Fibroblast of lung (primary cell): Measurements from ENCODE around the gene CHST8. TPM values are rescaled to one million over a fixed set of nuclear protein-coding genes. Genes with fewer than 3 reads are reported as not detected.

Source experiments
- DNase-seq, 2 donors: peaks; one replicate each; pipeline versions ENCODE4 v3.0.0 to v3.0.0-alpha.2; 2010; ENCODE audit warnings: low read depth in 2 of 2
- H2AFZ ChIP-seq: 2 replicates; pipeline ENCODE4 v1.5.1; 2012; ENCODE audit warnings: low read length, control low read depth, inconsistent platforms
- H3K27ac ChIP-seq: 2 replicates; pipeline ENCODE4 v1.5.1; 2011; ENCODE audit warnings: low read length, control low read depth; ENCODE audit not compliant: insufficient read depth
- H3K27me3 ChIP-seq: 2 replicates; pipeline ENCODE4 v1.5.1; 2011; ENCODE audit warnings: mild to moderate bottlenecking, low read length; ENCODE audit not compliant: control insufficient read depth, insufficient read depth
- H3K36me3 ChIP-seq: 2 replicates; pipeline ENCODE4 v1.5.1; 2011; ENCODE audit warnings: low read length; ENCODE audit not compliant: control insufficient read depth, insufficient read depth
- H3K4me1 ChIP-seq: 2 replicates; pipeline ENCODE4 v1.5.1; 2011; ENCODE audit warnings: low read length; ENCODE audit not compliant: control insufficient read depth, insufficient read depth; ENCODE audit errors: extremely low read depth
- H3K4me2 ChIP-seq: 2 replicates; pipeline ENCODE4 v1.5.1; 2011; ENCODE audit warnings: low read length, control low read depth; ENCODE audit not compliant: insufficient read depth; ENCODE audit errors: extremely low read depth
- H3K4me3 ChIP-seq, 4 experiments: fragments of 200-600 bp in 1 of 4; sonication (generic) in 1 of 4; replicated peaks in 1 of 4; 2 replicates each; pipeline ENCODE4 v1.5.1; 2011 to 2016; ENCODE audit warnings: low read length in 4 of 4, low read depth in 3 of 4, mild to moderate bottlenecking in 3 of 4, control low read depth in 2 of 4, inconsistent platforms in 1 of 4, mixed read lengths in 1 of 4; ENCODE audit not compliant: insufficient read depth in 1 of 4; ENCODE audit errors: control extremely low read depth in 1 of 4
- H3K79me2 ChIP-seq: 2 replicates; pipeline ENCODE4 v1.5.1; 2012; ENCODE audit warnings: mild to moderate bottlenecking, low read length, inconsistent platforms; ENCODE audit not compliant: control insufficient read depth, insufficient read depth
- H3K9ac ChIP-seq: 2 replicates; pipeline ENCODE4 v1.5.1; 2011; ENCODE audit warnings: mild to moderate bottlenecking, low read length, control low read depth; ENCODE audit not compliant: insufficient read depth
- H3K9me3 ChIP-seq: 2 replicates; pipeline ENCODE4 v1.5.1; 2012; ENCODE audit warnings: low read depth, low read length; ENCODE audit not compliant: control insufficient read depth, insufficient read depth
- H4K20me1 ChIP-seq: 2 replicates; pipeline ENCODE4 v1.5.1; 2011; ENCODE audit warnings: low read length; ENCODE audit not compliant: control insufficient read depth, insufficient read depth; ENCODE audit errors: extremely low read depth
- EZH2 ChIP-seq: IDR thresholded peaks from 2 replicates; pipeline ENCODE4 v1.5.1; 2012; ENCODE audit warnings: low read length, control low read depth, mild to moderate bottlenecking; ENCODE audit errors: missing control alignments
- polyA plus RNA-seq, 2 donors: library from polyadenylated mRNA; depleted of rRNA in 1 of 2; stranded (reverse) in 1 of 2; unstranded in 1 of 2; fragments of >200 nt; gene quantifications; 2 replicates each; pipeline ENCODE4 v1.2.1, GENCODE V29; 2011 to 2012; ENCODE audit warnings: missing spikeins in 1 of 2
- total RNA-seq: library from RNA; depleted of rRNA; stranded (reverse); fragments of >200 nt; gene quantifications from 2 replicates; pipeline ENCODE4 v1.2.1, GENCODE V29; 2014
- TF ChIP-seq, protein P1 (sequence below), 2 donors: IDR thresholded peaks in 1 of 2; conservative IDR thresholded peaks in 1 of 2; 1 replicate in 1 of 2; 2 replicates in 1 of 2; pipeline ENCODE4 v1.5.1; 2011 to 2012; ENCODE audit warnings: low read length in 2 of 2, control low read depth in 1 of 2, inconsistent platforms in 1 of 2, low read depth in 1 of 2, mild to moderate bottlenecking in 1 of 2

CHST8 gene
- total and polyA plus RNA-seq, 2 donors (not counting 1 experiment from before 2014, with no cell fraction given): not detected

DNA sequence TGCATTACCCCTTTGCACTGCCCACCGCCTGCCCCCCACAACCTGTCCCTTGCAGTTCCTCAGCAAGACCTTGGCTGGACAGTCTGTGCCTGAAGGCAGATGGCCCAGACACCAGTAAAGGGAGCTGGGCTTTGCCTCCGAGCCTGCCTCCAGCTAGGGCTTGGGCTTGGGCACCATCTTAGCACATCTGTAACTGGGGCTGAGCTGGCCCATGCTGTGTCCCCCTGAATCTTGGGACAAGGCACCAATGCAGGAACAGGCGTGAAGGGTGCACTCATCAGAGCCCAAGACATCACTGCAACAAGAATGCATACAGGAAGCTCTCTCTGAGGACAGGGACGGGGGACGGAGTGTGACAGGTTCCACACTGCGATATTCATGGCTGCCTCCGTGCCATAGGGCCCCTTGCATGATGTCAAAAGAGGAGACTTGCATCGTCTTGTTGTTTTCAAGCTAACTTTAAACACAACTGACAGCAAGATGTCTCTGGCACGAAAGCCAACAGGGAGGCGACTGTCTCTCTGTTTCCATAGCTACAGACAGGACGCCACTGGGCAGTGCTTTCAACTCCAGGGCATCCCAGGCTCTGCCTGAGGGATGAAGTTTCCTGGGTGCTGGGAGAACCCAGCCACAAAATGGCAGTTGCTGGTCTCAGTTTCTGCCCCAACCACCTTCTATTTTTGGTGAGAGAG, 8.7 kb upstream of the CHST8 start:
- Histone ChIP-seq H3K4me1 (no peaks in the 10 kb centered on the region), H3K36me3 (no peaks in the 10 kb centered on the region), H4K20me1 (no peaks in the 10 kb centered on the region), H3K4me2 (no peak overlapping the region), H3K9me3 (no peaks in the 10 kb centered on the region), H3K27ac (no peak overlapping the region), H3K27me3 (no peaks in the 10 kb centered on the region), H3K9ac (no peak overlapping the region), H3K4me3 (no peak overlapping the region), H2AFZ (no peak overlapping the region), H3K79me2 (no peaks in the 10 kb centered on the region)
- no peak for DNase-seq
- TF ChIP-seq, protein P1, sequence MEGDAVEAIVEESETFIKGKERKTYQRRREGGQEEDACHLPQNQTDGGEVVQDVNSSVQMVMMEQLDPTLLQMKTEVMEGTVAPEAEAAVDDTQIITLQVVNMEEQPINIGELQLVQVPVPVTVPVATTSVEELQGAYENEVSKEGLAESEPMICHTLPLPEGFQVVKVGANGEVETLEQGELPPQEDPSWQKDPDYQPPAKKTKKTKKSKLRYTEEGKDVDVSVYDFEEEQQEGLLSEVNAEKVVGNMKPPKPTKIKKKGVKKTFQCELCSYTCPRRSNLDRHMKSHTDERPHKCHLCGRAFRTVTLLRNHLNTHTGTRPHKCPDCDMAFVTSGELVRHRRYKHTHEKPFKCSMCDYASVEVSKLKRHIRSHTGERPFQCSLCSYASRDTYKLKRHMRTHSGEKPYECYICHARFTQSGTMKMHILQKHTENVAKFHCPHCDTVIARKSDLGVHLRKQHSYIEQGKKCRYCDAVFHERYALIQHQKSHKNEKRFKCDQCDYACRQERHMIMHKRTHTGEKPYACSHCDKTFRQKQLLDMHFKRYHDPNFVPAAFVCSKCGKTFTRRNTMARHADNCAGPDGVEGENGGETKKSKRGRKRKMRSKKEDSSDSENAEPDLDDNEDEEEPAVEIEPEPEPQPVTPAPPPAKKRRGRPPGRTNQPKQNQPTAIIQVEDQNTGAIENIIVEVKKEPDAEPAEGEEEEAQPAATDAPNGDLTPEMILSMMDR (conservative IDR thresholded peaks at IDR 0.05 in 1 of 2, IDR thresholded peaks at IDR 0.05 in 1 of 2; ENCODE audit: low read depth in 1 of 2, low read length in 2 of 2): no peak
- TF ChIP-seq EZH2: no peak

DNA sequence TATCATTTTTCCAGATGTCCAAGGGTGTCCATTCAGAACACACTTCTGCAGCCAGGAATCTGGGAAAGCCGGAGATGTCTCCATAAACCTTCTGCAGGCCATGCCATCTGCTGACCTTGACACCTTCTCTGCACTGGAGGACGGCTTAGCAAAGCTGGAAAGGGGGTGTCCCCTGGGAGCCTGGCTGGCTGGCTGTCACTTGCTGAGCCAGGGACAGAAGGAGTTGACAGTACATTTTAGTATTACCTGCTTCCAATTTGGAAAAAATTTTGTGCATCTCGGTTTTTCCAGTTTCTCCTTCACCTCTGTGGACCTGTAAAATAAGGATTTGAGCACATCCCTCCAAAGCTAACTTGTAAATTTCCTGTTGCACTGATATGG, 8.1 kb upstream of the CHST8 start:
- Histone ChIP-seq H3K36me3 (no peaks in the 10 kb centered on the region), H3K79me2 (no peaks in the 10 kb centered on the region), H2AFZ (no peak overlapping the region), H3K27me3 (no peaks in the 10 kb centered on the region), H3K27ac (no peak overlapping the region), H3K9me3 (no peaks in the 10 kb centered on the region), H4K20me1 (no peaks in the 10 kb centered on the region), H3K9ac (no peak overlapping the region), H3K4me2 (no peak overlapping the region), H3K4me1 (no peaks in the 10 kb centered on the region), H3K4me3 (no peak overlapping the region)
- no peak for DNase-seq
- TF ChIP-seq EZH2: no peak
- TF ChIP-seq, protein P1 (conservative IDR thresholded peaks at IDR 0.05 in 1 of 2, IDR thresholded peaks at IDR 0.05 in 1 of 2; ENCODE audit: low read depth in 1 of 2, low read length in 2 of 2): no peak

DNA sequence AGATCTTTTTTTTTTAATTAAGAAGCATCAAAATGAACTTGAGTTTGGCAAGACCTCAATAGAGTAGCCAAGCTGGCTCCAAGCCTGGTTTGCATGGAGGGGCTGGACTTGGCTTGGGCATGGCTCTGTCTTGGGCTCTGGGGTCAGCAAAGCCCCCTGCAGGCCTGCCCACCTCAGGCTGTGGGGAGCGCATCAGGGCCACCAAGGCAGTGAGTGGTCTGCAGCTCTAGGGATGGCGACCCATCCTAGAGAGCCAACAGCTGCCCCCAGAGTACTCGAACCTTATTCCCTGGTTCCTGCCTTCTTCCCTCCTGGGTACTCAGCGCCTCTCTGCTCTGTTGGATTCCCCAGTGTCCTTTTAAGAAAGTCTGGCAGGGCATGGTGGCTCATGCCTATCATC, 5.4 kb upstream of the CHST8 start:
- no peak for TF ChIP-seq EZH2
- TF ChIP-seq, protein P1 (conservative IDR thresholded peaks at IDR 0.05 in 1 of 2, IDR thresholded peaks at IDR 0.05 in 1 of 2; ENCODE audit: low read depth in 1 of 2, low read length in 2 of 2): no peak
- Histone ChIP-seq H3K4me3 (no peak overlapping the region), H3K4me1 (no peaks in the 10 kb centered on the region), H3K9ac (no peak overlapping the region), H3K4me2 (no peak overlapping the region), H3K36me3 (no peaks in the 10 kb centered on the region), H3K27me3 (no peaks in the 10 kb centered on the region), H3K79me2 (no peaks in the 10 kb centered on the region), H2AFZ (no peak overlapping the region), H4K20me1 (no peaks in the 10 kb centered on the region), H3K27ac (no peak overlapping the region), H3K9me3 (no peaks in the 10 kb centered on the region)
- no peak for DNase-seq
